Fibroblast of lung (primary cell): ENCODE measurements around the gene PLAGL1. TPM values are rescaled to one million over a fixed set of nuclear protein-coding genes. Genes with fewer than 3 reads are reported as not detected.

ENCODE experiments used
- DNase-seq, 2 donors: peaks; one replicate each; pipeline versions ENCODE4 v3.0.0 to v3.0.0-alpha.2; 2010; ENCODE audit warnings: low read depth in 2 of 2
- H2AFZ ChIP-seq: 2 replicates; pipeline ENCODE4 v1.5.1; 2012; ENCODE audit warnings: low read length, control low read depth, inconsistent platforms
- H3K27ac ChIP-seq: 2 replicates; pipeline ENCODE4 v1.5.1; 2011; ENCODE audit warnings: low read length, control low read depth; ENCODE audit not compliant: insufficient read depth
- H3K27me3 ChIP-seq: 2 replicates; pipeline ENCODE4 v1.5.1; 2011; ENCODE audit warnings: mild to moderate bottlenecking, low read length; ENCODE audit not compliant: control insufficient read depth, insufficient read depth
- H3K36me3 ChIP-seq: 2 replicates; pipeline ENCODE4 v1.5.1; 2011; ENCODE audit warnings: low read length; ENCODE audit not compliant: control insufficient read depth, insufficient read depth
- H3K4me1 ChIP-seq: 2 replicates; pipeline ENCODE4 v1.5.1; 2011; ENCODE audit warnings: low read length; ENCODE audit not compliant: control insufficient read depth, insufficient read depth; ENCODE audit errors: extremely low read depth
- H3K4me2 ChIP-seq: 2 replicates; pipeline ENCODE4 v1.5.1; 2011; ENCODE audit warnings: low read length, control low read depth; ENCODE audit not compliant: insufficient read depth; ENCODE audit errors: extremely low read depth
- H3K4me3 ChIP-seq, 4 experiments: fragments of 200-600 bp in 1 of 4; sonication (generic) in 1 of 4; replicated peaks in 1 of 4; 2 replicates each; pipeline ENCODE4 v1.5.1; 2011 to 2016; ENCODE audit warnings: low read length in 4 of 4, low read depth in 3 of 4, mild to moderate bottlenecking in 3 of 4, control low read depth in 2 of 4, inconsistent platforms in 1 of 4, mixed read lengths in 1 of 4; ENCODE audit not compliant: insufficient read depth in 1 of 4; ENCODE audit errors: control extremely low read depth in 1 of 4
- H3K79me2 ChIP-seq: 2 replicates; pipeline ENCODE4 v1.5.1; 2012; ENCODE audit warnings: mild to moderate bottlenecking, low read length, inconsistent platforms; ENCODE audit not compliant: control insufficient read depth, insufficient read depth
- H3K9ac ChIP-seq: 2 replicates; pipeline ENCODE4 v1.5.1; 2011; ENCODE audit warnings: mild to moderate bottlenecking, low read length, control low read depth; ENCODE audit not compliant: insufficient read depth
- H3K9me3 ChIP-seq: 2 replicates; pipeline ENCODE4 v1.5.1; 2012; ENCODE audit warnings: low read depth, low read length; ENCODE audit not compliant: control insufficient read depth, insufficient read depth
- H4K20me1 ChIP-seq: 2 replicates; pipeline ENCODE4 v1.5.1; 2011; ENCODE audit warnings: low read length; ENCODE audit not compliant: control insufficient read depth, insufficient read depth; ENCODE audit errors: extremely low read depth
- CTCF ChIP-seq, 2 donors: IDR thresholded peaks in 1 of 2; conservative IDR thresholded peaks in 1 of 2; 1 replicate in 1 of 2; 2 replicates in 1 of 2; pipeline ENCODE4 v1.5.1; 2011 to 2012; ENCODE audit warnings: low read length in 2 of 2, control low read depth in 1 of 2, inconsistent platforms in 1 of 2, low read depth in 1 of 2, mild to moderate bottlenecking in 1 of 2
- EZH2 ChIP-seq: IDR thresholded peaks from 2 replicates; pipeline ENCODE4 v1.5.1; 2012; ENCODE audit warnings: low read length, control low read depth, mild to moderate bottlenecking; ENCODE audit errors: missing control alignments
- polyA plus RNA-seq, 2 donors: library from polyadenylated mRNA; depleted of rRNA in 1 of 2; stranded (reverse) in 1 of 2; unstranded in 1 of 2; fragments of >200 nt; gene quantifications; 2 replicates each; pipeline ENCODE4 v1.2.1, GENCODE V29; 2011 to 2012; ENCODE audit warnings: missing spikeins in 1 of 2
- total RNA-seq: library from RNA; depleted of rRNA; stranded (reverse); fragments of >200 nt; gene quantifications from 2 replicates; pipeline ENCODE4 v1.2.1, GENCODE V29; 2014

Gene PLAGL1
- total and polyA plus RNA-seq, 2 donors (not counting 1 experiment from before 2014, with no cell fraction given) = 11.4 to 24.2 TPM

GRCh38 chr6:143966312-143966711 is 41.7 kb downstream of the PLAGL1 start:
- no peaks in the 10 kb centered on the region for H4K20me1 ChIP-seq
- H3K4me2 ChIP-seq = no peak overlapping the region
- H3K4me1 ChIP-seq = no peaks in the 10 kb centered on the region
- TF ChIP-seq EZH2 = no peak
- TF ChIP-seq CTCF (conservative IDR thresholded peaks at IDR 0.05 in 1 of 2, IDR thresholded peaks at IDR 0.05 in 1 of 2; ENCODE audit: low read depth in 1 of 2, low read length in 2 of 2) = no peak
- H3K27ac ChIP-seq = no peak overlapping the region
- H2AFZ ChIP-seq = no peak overlapping the region
- H3K79me2 ChIP-seq = no peaks in the 10 kb centered on the region
- no peak overlapping the region for H3K4me3 ChIP-seq
- H3K9me3 ChIP-seq = no peaks in the 10 kb centered on the region
- no peak for DNase-seq
- no peaks in the 10 kb centered on the region for H3K27me3 ChIP-seq
- no peak overlapping the region for H3K9ac ChIP-seq
- no peaks in the 10 kb centered on the region for H3K36me3 ChIP-seq

- Histone ChIP-seq H3K36me3 (no peaks in the 10 kb centered on the region), H3K4me1 (no peaks in the 10 kb centered on the region), H3K27ac (no peak overlapping the region), H3K4me2 (no peak overlapping the region), H3K4me3 (no peak overlapping the region), H3K9ac (no peak overlapping the region), H2AFZ (no peak overlapping the region), H3K9me3 (no peaks in the 10 kb centered on the region), H3K27me3 (no peaks in the 10 kb centered on the region), H3K79me2 (no peaks in the 10 kb centered on the region), H4K20me1 (no peaks in the 10 kb centered on the region)
- TF ChIP-seq CTCF (conservative IDR thresholded peaks at IDR 0.05 in 1 of 2, IDR thresholded peaks at IDR 0.05 in 1 of 2; ENCODE audit: low read depth in 1 of 2, low read length in 2 of 2) = no peak
- TF ChIP-seq EZH2 = no peak
- peak; percentile 71 to 83 for DNase-seq
Observed at GRCh38 chr6:143965503-143966171, 42.4 kb downstream of the PLAGL1 start.

- DNase-seq = peak in 1 of 2 donors; percentile 55
- H3K4me2 ChIP-seq = no peak overlapping the region
- no peaks in the 10 kb centered on the region for H3K79me2 ChIP-seq
Observed at GRCh38 chr6:143964674-143965081, 43.4 kb downstream of the PLAGL1 start.

More at GRCh38 chr6:143964674-143965081, 43.4 kb downstream of the PLAGL1 start:
- Histone ChIP-seq H3K27me3 (no peaks in the 10 kb centered on the region), H3K9ac (no peak overlapping the region), H3K4me3 (no peak overlapping the region), H2AFZ (no peak overlapping the region), H4K20me1 (no peaks in the 10 kb centered on the region), H3K27ac (no peak overlapping the region), H3K9me3 (no peaks in the 10 kb centered on the region), H3K36me3 (no peaks in the 10 kb centered on the region), H3K4me1 (no peaks in the 10 kb centered on the region)
- TF ChIP-seq EZH2 = no peak
- no peak for TF ChIP-seq CTCF (conservative IDR thresholded peaks at IDR 0.05 in 1 of 2, IDR thresholded peaks at IDR 0.05 in 1 of 2; ENCODE audit: low read depth in 1 of 2, low read length in 2 of 2)
